HUES64 (cell line): Measurements from ENCODE around the gene PDXK.
"Not testable (repeated sequence)": the region's sequence is repeated elsewhere in the genome, so short reads cannot be mapped to it uniquely, and the experiment has no call there.

Source experiments
- H3K27ac ChIP-seq: 2 replicates; pipeline ENCODE4 v1.7.0; 2013; ENCODE audit warnings: low read depth, low read length, inconsistent platforms
- H3K27me3 ChIP-seq: 2 replicates; pipeline ENCODE4 v1.6.1; 2013; ENCODE audit warnings: mild to moderate bottlenecking, low read length; ENCODE audit not compliant: insufficient read depth
- H3K36me3 ChIP-seq: 2 replicates; pipeline ENCODE4 v1.6.1; 2013; ENCODE audit warnings: mild to moderate bottlenecking, low read length; ENCODE audit not compliant: insufficient read depth
- H3K4me1 ChIP-seq: 2 replicates; pipeline ENCODE4 v1.6.1; 2013; ENCODE audit warnings: mild to moderate bottlenecking, low read length, moderate library complexity; ENCODE audit not compliant: insufficient read depth
- H3K4me3 ChIP-seq: 2 replicates; pipeline ENCODE4 v1.5.1; 2013; ENCODE audit warnings: mild to moderate bottlenecking, low read length, moderate library complexity
- H3K9ac ChIP-seq: 2 replicates; pipeline ENCODE4 v1.6.1; 2013; ENCODE audit warnings: mild to moderate bottlenecking, low read depth, low read length
- H3K9me3 ChIP-seq: 2 replicates; pipeline ENCODE4 v1.6.1; 2013; ENCODE audit warnings: low read depth, low read length; ENCODE audit not compliant: insufficient read depth
- WGBS: fragments of 150-250, 120-280 bp; methylation state at CpG from one replicate; pipeline ENCODE4 v1.1.7; 2013; ENCODE audit warnings: missing lambda C conversion rate; 5-methylcytosine and 5-hydroxymethylcytosine counted together

Gene PDXK

DNA sequence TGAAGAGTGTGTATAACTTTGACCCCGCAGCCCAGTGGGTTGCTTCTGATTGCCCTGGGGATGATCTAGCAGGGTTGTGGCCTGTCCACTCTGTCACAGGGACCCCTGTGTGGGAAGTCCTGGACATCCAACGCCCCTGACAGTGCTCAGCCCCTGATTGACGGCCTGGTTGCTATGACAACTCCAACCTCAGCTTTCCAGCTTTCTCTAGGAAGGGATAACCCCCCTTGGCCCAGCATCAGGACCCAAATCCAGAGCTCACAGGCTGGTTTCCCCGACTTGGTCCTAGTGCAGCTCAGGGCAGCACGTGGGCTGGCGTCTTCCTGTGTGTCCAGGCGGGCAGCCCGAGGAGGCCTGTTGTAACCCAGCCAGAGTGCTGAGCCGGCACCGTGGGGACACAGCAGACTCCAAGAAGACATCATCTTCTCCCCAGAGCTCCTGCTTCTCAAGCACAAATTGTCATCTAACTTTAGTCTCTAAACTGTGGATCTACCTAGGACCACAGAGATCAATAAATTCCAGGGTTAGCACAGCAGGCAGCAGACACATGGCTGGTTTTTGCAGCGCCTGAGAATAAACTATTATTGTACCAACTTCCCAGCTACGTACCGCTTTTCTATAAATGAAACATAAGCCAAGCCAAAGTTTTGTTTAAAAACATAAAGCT, 18.9 kb upstream of the PDXK start:
- Histone ChIP-seq H3K9ac (no peak overlapping the region), H3K4me3 (no peak overlapping the region), H3K27ac (no peak overlapping the region)

DNA sequence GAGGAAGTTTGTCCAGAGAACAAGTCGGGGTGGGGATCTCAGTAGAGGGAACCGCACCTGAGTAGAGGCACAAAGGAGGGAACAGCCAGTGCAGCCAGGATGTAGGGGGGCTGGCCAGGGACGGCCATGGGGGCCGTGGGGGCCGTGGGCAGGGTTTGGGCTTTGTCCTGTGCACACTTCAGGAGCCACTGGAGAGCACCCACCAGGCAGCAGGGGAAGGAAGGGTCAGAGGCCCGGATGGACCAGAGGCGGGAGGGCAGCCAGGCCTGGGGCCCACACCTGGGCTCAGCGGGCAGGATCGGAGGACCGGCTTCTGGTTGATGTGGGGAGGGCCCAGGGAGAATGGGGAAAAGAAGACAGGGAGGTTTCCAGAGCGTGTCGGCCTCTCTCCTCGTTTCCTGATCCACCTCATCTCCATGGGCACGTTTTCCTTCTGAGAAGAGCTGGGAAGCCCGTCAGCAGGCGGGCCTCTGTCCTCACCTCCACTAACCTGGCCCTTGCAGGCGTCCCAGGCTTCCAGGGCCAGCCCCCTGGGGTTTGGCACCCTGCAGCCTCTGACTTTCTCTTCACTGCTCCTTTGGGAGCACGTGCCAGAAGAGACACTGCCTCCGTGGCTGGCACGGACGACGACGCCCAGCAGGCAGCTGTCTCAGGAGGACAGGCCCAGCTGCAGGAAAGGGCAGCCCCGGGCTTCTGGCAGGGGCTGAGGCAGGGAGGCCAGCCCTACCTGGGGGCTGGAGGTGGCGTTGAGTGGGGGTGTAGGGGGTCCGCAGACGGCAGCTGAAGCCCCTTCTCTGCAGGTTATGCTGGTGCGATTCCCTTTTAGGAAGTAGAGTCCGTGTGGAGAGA, 16.8 kb upstream of the PDXK start:
- WGBS: 85% methylated on average over 29 of the region's 29 CpGs
- Histone ChIP-seq H3K27ac (no peak overlapping the region), H3K9ac (no peak overlapping the region), H3K4me1 (peaks cover 9% of the 10 kb centered on the region; the same call in 1 of the 2 replicates), H3K27me3 (no peaks in the 10 kb centered on the region), H3K4me3 (no peak overlapping the region), H3K36me3 (no peaks in the 10 kb centered on the region), H3K9me3 (no peaks in the 10 kb centered on the region)

More for the DNA sequence above, 18.9 kb upstream of the PDXK start:
- no peaks in the 10 kb centered on the region for H3K9me3 ChIP-seq
- 83% methylated on average over 13 of the region's 13 CpGs for WGBS
- peaks cover 16% of the 10 kb centered on the region for H3K36me3 ChIP-seq
- H3K27me3 ChIP-seq: no peaks in the 10 kb centered on the region
- peaks cover 9% of the 10 kb centered on the region; the same call in 1 of the 2 replicates for H3K4me1 ChIP-seq

DNA sequence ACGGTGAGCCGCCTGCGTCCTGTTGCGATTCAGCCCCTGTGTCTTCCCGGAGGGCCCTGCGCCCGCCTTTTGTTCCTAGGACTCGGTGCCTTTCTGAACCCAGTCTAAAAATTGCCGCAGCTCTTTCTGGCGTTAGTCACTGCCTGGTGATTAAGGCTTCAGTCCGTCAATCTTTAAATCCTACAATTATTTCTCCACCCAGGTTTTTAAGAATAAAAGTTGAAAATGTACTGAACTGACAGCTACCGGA, 16.2 kb upstream of the PDXK start:
- no peak overlapping the region for H3K9ac ChIP-seq
- H3K36me3 ChIP-seq: no peaks in the 10 kb centered on the region
- no peaks in the 10 kb centered on the region for H3K9me3 ChIP-seq
- H3K4me3 ChIP-seq: no peak overlapping the region
- H3K27me3 ChIP-seq: no peaks in the 10 kb centered on the region
- 82% methylated on average over 12 of the region's 12 CpGs for WGBS
- H3K4me1 ChIP-seq: peaks cover 9% of the 10 kb centered on the region; the same call in 1 of the 2 replicates
- no peak overlapping the region for H3K27ac ChIP-seq

DNA sequence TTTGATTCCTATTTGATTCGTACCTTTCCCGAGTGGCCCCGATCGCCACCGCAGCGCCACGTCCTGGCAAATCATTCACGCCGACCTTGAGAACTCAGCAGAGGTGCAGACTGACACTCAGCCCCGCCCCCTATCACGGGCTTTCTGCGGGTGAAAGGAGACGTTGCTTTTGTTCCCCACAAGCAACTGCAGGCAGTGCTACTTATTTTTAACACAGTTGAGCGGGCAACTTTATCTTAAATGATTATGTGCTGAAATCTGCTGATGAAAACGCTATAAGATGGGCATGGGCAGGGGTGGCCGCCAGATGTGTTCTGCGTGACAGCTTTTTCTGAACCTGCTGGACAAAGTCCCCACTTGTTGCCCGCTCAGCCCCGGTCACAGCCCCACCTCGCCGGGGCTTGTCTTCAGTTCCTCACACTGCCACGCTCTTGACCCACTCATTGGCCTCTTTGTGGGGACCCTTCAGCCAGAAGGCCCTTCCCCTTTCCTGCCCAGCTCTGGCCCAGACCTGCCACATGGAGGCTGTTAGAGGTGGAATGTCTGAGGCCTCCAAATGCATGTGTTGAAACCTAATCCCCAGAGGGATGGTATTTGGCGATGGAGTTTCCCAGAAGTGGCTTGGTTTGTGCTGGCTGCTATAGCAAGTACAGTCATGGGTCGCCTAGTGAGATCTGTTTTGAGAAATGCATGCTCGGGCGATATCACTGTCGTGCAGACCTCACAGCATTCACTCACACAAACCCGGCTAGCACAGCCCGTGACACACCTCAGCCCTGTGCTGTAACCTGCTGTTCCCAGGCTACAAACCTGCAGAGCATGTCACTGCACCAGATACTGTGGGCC, 15.7 kb upstream of the PDXK start:
- H3K27me3 ChIP-seq: no peaks in the 10 kb centered on the region
- no peaks in the 10 kb centered on the region for H3K9me3 ChIP-seq
- H3K4me3 ChIP-seq: no peak overlapping the region
- H3K4me1 ChIP-seq: peaks cover 9% of the 10 kb centered on the region; the same call in 1 of the 2 replicates
- H3K9ac ChIP-seq: no peak overlapping the region
- no peaks in the 10 kb centered on the region for H3K36me3 ChIP-seq
- H3K27ac ChIP-seq: no peak overlapping the region
- 55% methylated on average over 29 of the region's 29 CpGs for WGBS

DNA sequence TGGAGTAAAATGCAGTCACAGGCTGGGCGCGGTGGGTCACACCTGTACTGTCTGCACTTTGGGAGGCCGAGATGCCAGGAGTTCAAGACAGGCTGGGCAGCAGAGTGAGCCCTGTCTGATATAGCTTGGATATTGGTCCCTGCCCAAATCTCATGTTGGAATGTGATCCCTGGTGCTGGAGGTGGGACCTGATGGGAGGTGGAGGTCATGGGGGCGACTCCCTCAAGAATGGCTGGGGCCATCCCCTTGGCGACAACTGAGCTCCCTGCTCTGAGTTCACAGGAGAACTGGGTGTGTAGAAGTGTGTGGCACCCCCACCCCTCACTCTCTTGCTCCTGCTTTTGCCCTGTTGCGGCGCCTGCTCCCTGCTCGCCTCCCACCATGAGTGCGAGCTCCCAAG, 11.5 kb upstream of the PDXK start:
- no peaks in the 10 kb centered on the region for H3K9me3 ChIP-seq
- H3K4me3 ChIP-seq: no peak overlapping the region
- no peaks in the 10 kb centered on the region for H3K36me3 ChIP-seq
- H3K27ac ChIP-seq: no peak overlapping the region
- H3K9ac ChIP-seq: no peak overlapping the region
- WGBS: 95% methylated on average over 9 of the region's 9 CpGs
- no peaks in the 10 kb centered on the region for H3K27me3 ChIP-seq
- peaks cover 16% of the 10 kb centered on the region for H3K4me1 ChIP-seq

- Histone ChIP-seq H3K9ac (no peak overlapping the region), H3K4me1 (peaks cover 10% of the 10 kb centered on the region), H3K9me3 (no peaks in the 10 kb centered on the region), H3K36me3 (no peaks in the 10 kb centered on the region), H3K4me3 (no peak overlapping the region), H3K27me3 (no peaks in the 10 kb centered on the region), H3K27ac (no peak overlapping the region)
- 94% methylated on average over 13 of the region's 13 CpGs for WGBS
These were observed 10.1 kb upstream of the PDXK start for GRCh38 chr21:43708745-43709381.

- H3K27me3 ChIP-seq: no peaks in the 10 kb centered on the region
- H3K36me3 ChIP-seq: no peaks in the 10 kb centered on the region
- no peak overlapping the region for H3K4me3 ChIP-seq
- peaks cover 10% of the 10 kb centered on the region for H3K4me1 ChIP-seq
- H3K27ac ChIP-seq: peak overlapping the region; percentile 59; the same call in 1 of the 2 replicates
- H3K9me3 ChIP-seq: no peaks in the 10 kb centered on the region
- WGBS: 65% methylated on average over 13 of the region's 13 CpGs
- peak overlapping the region; percentile 27; the same call in 1 of the 2 replicates for H3K9ac ChIP-seq
These were observed 6.5 kb upstream of the PDXK start for GRCh38 chr21:43712268-43712942.

GRCh38 chr21:43713123-43713522, 5.8 kb upstream of the PDXK start:
- not testable (repeated sequence) for H3K9ac ChIP-seq, H3K27ac ChIP-seq, H3K9me3 ChIP-seq, H3K27me3 ChIP-seq, H3K4me3 ChIP-seq, H3K36me3 ChIP-seq
- WGBS: 98% methylated on average over 4 of the region's 6 CpGs
- H3K4me1 ChIP-seq: peaks cover 10% of the 10 kb centered on the region

- Histone ChIP-seq H3K9me3 (no peaks in the 10 kb centered on the region), H3K4me3 (no peak overlapping the region), H3K36me3 (no peaks in the 10 kb centered on the region), H3K4me1 (peaks cover 16% of the 10 kb centered on the region), H3K9ac (no peak overlapping the region), H3K27me3 (peaks cover 10% of the 10 kb centered on the region), H3K27ac (no peak overlapping the region)
- WGBS: 85% methylated on average over 12 of the region's 12 CpGs
These were observed 2.4 kb upstream of the PDXK start for GRCh38 chr21:43716376-43717165.
